Peyer's patch (tissue), 4 donors: Measurements from ENCODE around the gene SCAP.
A peak's percentile ranks its signal among the peaks of the same experiment; 100 is the strongest.

ENCODE experiments used
- CTCF ChIP-seq, 6 experiments: fragments of 450-650 bp in 4 of 6; fragments of 200-600 bp in 2 of 6; sonication (generic) in 1 of 6; IDR thresholded peaks; one replicate each; pipeline ENCODE4 v1.5.1; 2017 to 2019; ENCODE audit warnings: antibody characterized with exemption in 6 of 6, mild to moderate bottlenecking in 3 of 6, moderate library complexity in 1 of 6
- POLR2A ChIP-seq, 2 donors: fragments of 450-650 bp; IDR thresholded peaks; one replicate each; pipeline ENCODE4 v1.5.1; 2017; ENCODE audit warnings: antibody characterized with exemption in 2 of 2, mild to moderate bottlenecking in 2 of 2, moderate library complexity in 2 of 2

- TF ChIP-seq CTCF (IDR thresholded peaks at IDR 0.05) (peak in 2 of 6 experiments; percentile 6 to 15), POLR2A (IDR thresholded peaks at IDR 0.05) (no peak)
Observed at GRCh38 chr3:47406762-47407149, 69.0 kb downstream of the SCAP start.
